MG63 (cell line): ENCODE data around the gene TEX35. TPM values are rescaled to one million over a fixed set of nuclear protein-coding genes. Genes with fewer than 3 reads are reported as not detected.
A peak's percentile ranks its signal among the peaks of the same experiment; 100 is the strongest.
"Not testable (repeated sequence)": the region's sequence is repeated elsewhere in the genome, so short reads cannot be mapped to it uniquely, and the experiment has no call there.

ENCODE experiments used
- DNase-seq: peaks from one replicate; pipeline ENCODE4 v3.0.0-alpha.2; 2020
- H3K27me3 ChIP-seq: fragments of 250-450 bp; sonication (Bioruptor Pico); 2 replicates; pipeline ENCODE4 v1.5.1; 2020; ENCODE audit warnings: mild to moderate bottlenecking, moderate library complexity
- H3K36me3 ChIP-seq: fragments of 250-450 bp; sonication (Bioruptor Pico); 2 replicates; pipeline ENCODE4 v1.5.1; 2020; ENCODE audit warnings: mild to moderate bottlenecking, moderate library complexity
- H3K4me3 ChIP-seq: fragments of 250-450 bp; sonication (Bioruptor Pico); 2 replicates; pipeline ENCODE4 v1.5.1; 2020; ENCODE audit warnings: mild to moderate bottlenecking, moderate library complexity
- H3K9me3 ChIP-seq: fragments of 250-450 bp; sonication (Bioruptor Pico); 2 replicates; pipeline ENCODE4 v1.5.1; 2020; ENCODE audit warnings: mild to moderate bottlenecking, moderate library complexity
- total RNA-seq: library from RNA; depleted of rRNA; stranded (reverse); fragments of >200 nt; shearing (Covaris generic); gene quantifications from 2 replicates; pipeline ENCODE4 v1.2.3, GENCODE V29; 2014; ENCODE audit warnings: low replicate concordance

Gene TEX35
- total RNA-seq, 1 experiment from 2014 or later: not detected

GRCh38 chr1:178543290-178543607 lies 30.3 kb downstream of the TEX35 start:
- Histone ChIP-seq H3K4me3 (peak overlapping the region; percentile 66), H3K27me3 (no peaks in the 10 kb centered on the region), H3K36me3 (peaks cover 38% of the 10 kb centered on the region), H3K9me3 (no peaks in the 10 kb centered on the region)
- no peak for DNase-seq

GRCh38 chr1:178544531-178544930 lies 31.6 kb downstream of the TEX35 start:
- no peaks in the 10 kb centered on the region for H3K9me3 ChIP-seq
- peaks cover 51% of the 10 kb centered on the region for H3K36me3 ChIP-seq
- no peaks in the 10 kb centered on the region for H3K27me3 ChIP-seq
- no peak overlapping the region; the same call in 1 of the 2 replicates for H3K4me3 ChIP-seq
- DNase-seq: no peak

GRCh38 chr1:178548108-178548507 lies 35.2 kb downstream of the TEX35 start:
- Histone ChIP-seq H3K4me3 (no peak overlapping the region), H3K36me3 (peaks cover 76% of the 10 kb centered on the region), H3K9me3 (0 out of 2 replicates have a peak, but pooled peaks cover 3% of the 10 kb centered on the region), H3K27me3 (no peaks in the 10 kb centered on the region)
- no peak for DNase-seq

DNA sequence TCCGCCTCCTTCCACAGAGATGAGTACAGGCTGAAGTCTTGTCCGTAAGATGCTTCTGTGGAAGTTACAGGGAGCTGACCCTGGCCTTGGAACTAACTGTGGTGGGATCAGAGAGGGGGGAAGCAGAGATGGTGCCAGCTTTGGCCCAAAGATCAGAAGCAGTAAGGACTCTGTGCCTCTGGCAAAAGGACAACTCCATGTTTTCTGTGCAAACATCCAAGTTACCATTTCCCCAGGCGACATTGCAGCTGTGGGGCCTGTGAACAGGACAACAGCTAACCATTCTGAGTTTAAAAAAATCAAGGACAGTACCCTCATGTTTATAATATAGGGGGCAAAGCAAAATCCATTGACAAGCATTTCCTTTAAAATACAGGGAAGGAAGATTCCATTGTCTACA lies 38.4 kb downstream of the TEX35 start:
- Histone ChIP-seq H3K27me3 (no peaks in the 10 kb centered on the region), H3K9me3 (peaks cover 12% of the 10 kb centered on the region), H3K4me3 (no peak overlapping the region), H3K36me3 (peaks cover 56% of the 10 kb centered on the region)
- no peak for DNase-seq

DNA sequence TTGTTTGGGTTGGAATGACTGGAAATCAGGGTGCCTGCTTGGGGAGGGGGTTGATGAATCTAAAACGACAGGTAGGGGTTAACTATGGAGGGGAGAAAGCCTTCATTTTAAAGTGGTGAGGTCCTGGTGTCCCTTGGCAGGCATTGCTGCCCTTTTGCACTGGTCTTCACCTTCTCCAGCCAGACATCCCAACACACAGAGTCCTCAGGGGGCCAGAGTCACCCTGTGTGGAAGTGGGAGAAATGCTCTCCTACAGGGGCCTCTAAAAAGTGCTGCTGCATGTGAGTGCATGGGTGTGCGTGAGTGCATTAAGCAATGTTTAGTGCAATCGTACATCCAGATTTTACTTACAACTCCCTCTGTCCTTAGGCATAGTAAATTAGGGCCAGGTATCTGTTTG lies 39.0 kb downstream of the TEX35 start:
- H3K9me3 ChIP-seq: peaks cover 12% of the 10 kb centered on the region
- no peak for DNase-seq
- H3K27me3 ChIP-seq: no peaks in the 10 kb centered on the region
- peaks cover 51% of the 10 kb centered on the region for H3K36me3 ChIP-seq
- no peak overlapping the region for H3K4me3 ChIP-seq

GRCh38 chr1:178552856-178553255 lies 39.9 kb downstream of the TEX35 start:
- Histone ChIP-seq H3K27me3 (no peaks in the 10 kb centered on the region), H3K36me3 (peaks cover 42% of the 10 kb centered on the region), H3K9me3 (peaks cover 12% of the 10 kb centered on the region), H3K4me3 (no peak overlapping the region)
- DNase-seq: no peak

- DNase-seq, H3K27me3 ChIP-seq, H3K4me3 ChIP-seq: not testable (repeated sequence)
- Histone ChIP-seq H3K9me3 (peaks cover 12% of the 10 kb centered on the region), H3K36me3 (peaks cover 27% of the 10 kb centered on the region)
Measured at GRCh38 chr1:178554351-178554750, 41.4 kb downstream of the TEX35 start.

DNA sequence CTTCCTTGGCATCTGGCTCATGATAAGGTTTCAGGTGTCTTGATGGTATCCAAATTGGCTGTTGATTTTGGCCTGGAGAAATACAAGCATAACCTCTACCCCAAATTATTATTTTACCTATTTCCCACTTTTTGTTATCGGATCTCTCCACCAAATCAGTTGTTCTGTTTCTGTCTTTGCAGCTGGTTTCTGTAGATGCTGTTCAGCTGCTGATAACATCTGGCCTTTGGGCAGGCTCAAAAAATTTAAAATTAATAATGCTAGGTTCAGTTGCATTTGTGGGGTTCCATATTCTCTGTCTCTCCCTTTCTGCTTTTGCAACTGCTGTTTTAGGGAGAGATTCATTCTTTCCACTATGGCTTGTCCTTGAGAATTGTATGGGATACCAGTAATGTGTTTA lies 42.7 kb downstream of the TEX35 start:
- Histone ChIP-seq H3K9me3 (peaks cover 10% of the 10 kb centered on the region), H3K36me3 (peaks cover 15% of the 10 kb centered on the region)
- H3K4me3 ChIP-seq, DNase-seq, H3K27me3 ChIP-seq: not testable (repeated sequence)

DNA sequence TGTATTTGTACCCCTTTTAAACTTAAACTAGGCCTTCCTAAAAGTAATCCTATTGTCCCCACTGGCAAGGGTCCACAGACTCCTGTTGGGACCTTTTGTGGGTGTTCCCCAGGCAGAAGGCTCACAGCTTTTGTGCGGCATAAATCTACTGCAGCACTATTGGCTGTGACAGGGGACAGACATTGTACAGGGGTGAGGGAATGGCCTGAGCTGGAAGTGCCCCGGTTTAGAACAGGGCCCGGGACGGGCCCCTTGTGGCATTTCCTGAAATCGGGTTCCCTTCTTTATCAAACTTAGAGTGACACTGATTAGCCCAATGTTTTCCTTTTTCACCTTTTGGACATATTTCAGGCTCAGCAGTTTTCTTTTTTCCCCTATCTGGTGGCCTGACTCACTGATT lies 45.9 kb downstream of the TEX35 start:
- not testable (repeated sequence) for DNase-seq

GRCh38 chr1:178560871-178561376 lies 48.0 kb downstream of the TEX35 start:
- DNase-seq: no peak
- H3K27me3 ChIP-seq: no peaks in the 10 kb centered on the region

More for the DNA sequence above, 45.9 kb downstream of the TEX35 start:
- H3K4me3 ChIP-seq, H3K27me3 ChIP-seq, H3K9me3 ChIP-seq, H3K36me3 ChIP-seq: not testable (repeated sequence)

DNA sequence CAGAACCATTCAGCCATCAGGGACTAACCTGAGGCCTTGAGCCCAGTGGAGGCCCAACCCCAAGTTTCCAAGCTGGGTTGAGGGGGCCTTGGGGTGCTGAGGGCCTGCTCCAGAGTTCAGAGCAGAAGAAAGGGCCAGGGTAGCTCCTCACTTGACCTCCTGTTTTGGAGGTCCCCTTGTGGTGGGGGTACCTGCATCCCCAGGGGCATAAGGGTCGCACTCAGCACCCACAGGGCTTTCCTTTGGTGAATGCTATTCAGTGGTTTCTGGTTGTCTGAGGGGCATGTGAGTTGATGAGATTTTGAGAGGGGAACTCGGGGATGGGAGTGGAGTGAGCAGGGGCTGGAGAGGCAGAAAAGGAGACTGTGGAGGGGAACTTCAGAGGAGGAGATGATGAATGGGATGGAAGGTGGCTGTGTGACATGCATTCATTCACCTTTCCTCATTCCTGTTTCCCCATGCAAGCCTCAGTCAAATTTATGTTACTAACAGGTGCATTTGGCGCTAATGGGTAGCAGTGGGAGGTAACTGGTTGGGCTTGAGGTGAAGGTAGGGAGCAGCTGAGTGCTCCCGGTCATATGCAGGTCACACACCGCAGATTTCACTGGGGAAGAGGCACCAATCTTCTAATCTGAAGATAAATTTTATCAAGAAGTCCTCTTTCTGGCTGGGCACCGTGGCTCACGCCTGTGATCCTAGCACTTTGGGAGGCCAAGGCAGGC lies 50.4 kb downstream of the TEX35 start:
- Histone ChIP-seq H3K27me3 (no peaks in the 10 kb centered on the region; the same call in 1 of the 2 replicates), H3K36me3 (no peaks in the 10 kb centered on the region), H3K9me3 (peaks cover 6% of the 10 kb centered on the region), H3K4me3 (no peak overlapping the region)
- no peak for DNase-seq

More at GRCh38 chr1:178560871-178561376, 48.0 kb downstream of the TEX35 start:
- Histone ChIP-seq H3K36me3 (no peaks in the 10 kb centered on the region), H3K4me3 (no peak overlapping the region), H3K9me3 (no peaks in the 10 kb centered on the region)

- Histone ChIP-seq H3K4me3 (no peak overlapping the region), H3K9me3 (peaks cover 6% of the 10 kb centered on the region), H3K27me3 (no peaks in the 10 kb centered on the region; the same call in 1 of the 2 replicates), H3K36me3 (no peaks in the 10 kb centered on the region)
- DNase-seq: no peak
Measured at GRCh38 chr1:178564086-178564782, 51.3 kb downstream of the TEX35 start.

- no peaks in the 10 kb centered on the region for H3K36me3 ChIP-seq
- H3K27me3 ChIP-seq: no peaks in the 10 kb centered on the region; the same call in 1 of the 2 replicates
- no peak overlapping the region for H3K4me3 ChIP-seq
- peaks cover 6% of the 10 kb centered on the region for H3K9me3 ChIP-seq
- no peak for DNase-seq
Measured at GRCh38 chr1:178564783-178565180, 51.9 kb downstream of the TEX35 start.

DNA sequence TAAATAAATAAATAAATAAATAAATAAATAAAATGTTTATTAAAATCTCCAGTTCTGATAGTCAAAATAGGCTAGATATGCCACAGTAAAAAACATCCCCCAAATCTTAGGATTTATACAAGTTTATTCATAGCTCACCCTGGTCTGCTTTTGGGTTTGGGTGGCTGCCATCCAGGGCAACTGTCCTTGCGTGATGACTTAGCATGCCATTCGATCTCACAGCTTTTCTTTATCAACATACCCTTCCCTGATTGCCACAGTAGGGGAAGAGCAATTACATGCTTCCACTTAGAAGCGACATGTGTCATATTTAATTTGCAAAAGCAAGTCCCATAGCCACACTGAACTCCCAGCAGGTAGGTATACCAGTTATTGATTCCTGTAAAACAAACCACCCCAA lies 52.7 kb downstream of the TEX35 start:
- Histone ChIP-seq H3K9me3 (peaks cover 6% of the 10 kb centered on the region), H3K36me3 (no peaks in the 10 kb centered on the region), H3K4me3 (no peak overlapping the region), H3K27me3 (no peaks in the 10 kb centered on the region; the same call in 1 of the 2 replicates)
- DNase-seq: no peak

GRCh38 chr1:178566187-178566586 lies 53.3 kb downstream of the TEX35 start:
- no peak for DNase-seq
- Histone ChIP-seq H3K27me3 (no peaks in the 10 kb centered on the region; the same call in 1 of the 2 replicates), H3K36me3 (no peaks in the 10 kb centered on the region), H3K4me3 (no peak overlapping the region), H3K9me3 (peaks cover 6% of the 10 kb centered on the region)

DNA sequence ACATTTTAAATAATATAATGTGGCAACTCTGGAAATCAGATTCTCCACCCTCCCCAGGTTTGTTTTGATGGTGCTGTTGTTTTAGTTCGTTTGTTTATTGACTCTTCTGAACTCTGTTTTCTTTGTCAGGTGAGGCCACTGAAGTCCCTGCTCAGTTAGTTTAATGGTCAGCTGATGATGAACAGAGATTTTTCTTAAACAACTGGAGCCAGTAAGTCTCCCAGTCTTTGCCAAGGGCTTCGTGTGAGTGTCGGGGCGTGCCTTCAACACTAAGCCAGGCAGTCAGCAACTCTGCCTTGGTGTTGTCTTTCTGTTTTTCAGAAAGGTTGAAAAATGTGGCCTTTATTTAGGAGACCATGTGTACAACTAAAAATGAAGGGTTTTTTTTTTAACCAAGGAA lies 58.9 kb downstream of the TEX35 start:
- no peak overlapping the region for H3K4me3 ChIP-seq
- H3K27me3 ChIP-seq: no peaks in the 10 kb centered on the region; the same call in 1 of the 2 replicates
- H3K9me3 ChIP-seq: peaks cover 3% of the 10 kb centered on the region
- no peak for DNase-seq
- H3K36me3 ChIP-seq: no peaks in the 10 kb centered on the region
